Measurements from ENCODE around the gene ZFAND3. TPM values are rescaled to one million over a fixed set of nuclear protein-coding genes. Genes with fewer than 3 reads are reported as not detected.

The ZFAND3 gene
- total and polyA plus RNA-seq, 4 donors = 24.5 to 152 (median 81.6) TPM

GRCh38 chr6:37982317-37982716, 162.8 kb downstream of the ZFAND3 start:
- Histone ChIP-seq H3K27ac (ENCODE audit: low read depth, low read length) (no peak overlapping the region), H3K27me3 (ENCODE audit: control insufficient read depth, insufficient read depth, low read length) (no peaks in the 10 kb centered on the region), H3K9me3 (ENCODE audit: control insufficient read depth, insufficient read depth, low read length) (no peaks in the 10 kb centered on the region), H3K4me1 (ENCODE audit: control insufficient read depth, insufficient read depth, low read length) (peaks cover 3% of the 10 kb centered on the region), H3K36me3 (ENCODE audit: control insufficient read depth, insufficient read depth, low read length) (no peaks in the 10 kb centered on the region), H3K4me3 (ENCODE audit: low read depth, low read length) (no peak overlapping the region)
- WGBS (ENCODE audit: insufficient coverage) = no CpG with 5 or more reads among the region's 3 CpGs
- DNase-seq (ENCODE audit: low read depth in 4 of 6, low spot score in 6 of 6) = no peak

- Histone ChIP-seq H3K4me3 (ENCODE audit: low read depth, low read length) (no peak overlapping the region), H3K4me1 (ENCODE audit: control insufficient read depth, insufficient read depth, low read length) (peaks cover 3% of the 10 kb centered on the region), H3K9me3 (ENCODE audit: control insufficient read depth, insufficient read depth, low read length) (no peaks in the 10 kb centered on the region), H3K27ac (ENCODE audit: low read depth, low read length) (no peak overlapping the region), H3K27me3 (ENCODE audit: control insufficient read depth, insufficient read depth, low read length) (no peaks in the 10 kb centered on the region), H3K36me3 (ENCODE audit: control insufficient read depth, insufficient read depth, low read length) (no peaks in the 10 kb centered on the region)
- no peak for DNase-seq (ENCODE audit: low read depth in 4 of 6, low spot score in 6 of 6)
- WGBS (ENCODE audit: insufficient coverage) = no CpG with 5 or more reads among the region's 3 CpGs
Observed at GRCh38 chr6:37983720-37984501, 164.4 kb downstream of the ZFAND3 start.

DNA sequence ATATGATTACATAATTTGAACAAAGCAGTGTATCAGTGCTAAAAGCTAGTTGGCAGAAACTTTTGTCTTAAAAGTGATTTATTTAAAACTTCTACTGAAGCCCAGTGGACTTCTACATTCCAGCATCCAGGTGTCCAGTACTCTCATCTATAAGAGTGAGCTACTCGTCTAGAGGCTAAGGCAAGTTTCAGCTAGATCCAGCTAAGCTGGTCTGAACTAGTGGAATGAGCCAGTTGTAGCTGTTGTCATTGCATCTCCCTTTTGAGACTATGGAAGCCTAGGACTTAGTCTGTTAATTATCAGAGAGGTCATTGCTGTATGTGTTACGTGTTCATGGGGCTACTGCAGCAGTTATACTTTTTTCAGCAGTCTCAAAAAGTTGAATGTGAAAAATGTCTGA, 165.1 kb downstream of the ZFAND3 start:
- no peak overlapping the region for H3K4me3 ChIP-seq (ENCODE audit: low read depth, low read length)
- H3K9me3 ChIP-seq (ENCODE audit: control insufficient read depth, insufficient read depth, low read length) = no peaks in the 10 kb centered on the region
- no peaks in the 10 kb centered on the region for H3K27me3 ChIP-seq (ENCODE audit: control insufficient read depth, insufficient read depth, low read length)
- H3K4me1 ChIP-seq (ENCODE audit: control insufficient read depth, insufficient read depth, low read length) = peaks cover 3% of the 10 kb centered on the region
- WGBS (ENCODE audit: insufficient coverage) = 80% methylated on average over 1 of the region's 2 CpGs
- H3K36me3 ChIP-seq (ENCODE audit: control insufficient read depth, insufficient read depth, low read length) = no peaks in the 10 kb centered on the region
- DNase-seq (ENCODE audit: low read depth in 4 of 6, low spot score in 6 of 6) = no peak
- H3K27ac ChIP-seq (ENCODE audit: low read depth, low read length) = no peak overlapping the region

GRCh38 chr6:37985355-37985754, 165.8 kb downstream of the ZFAND3 start:
- H3K27me3 ChIP-seq (ENCODE audit: control insufficient read depth, insufficient read depth, low read length) = no peaks in the 10 kb centered on the region
- H3K27ac ChIP-seq (ENCODE audit: low read depth, low read length) = no peak overlapping the region
- no peak overlapping the region for H3K4me3 ChIP-seq (ENCODE audit: low read depth, low read length)
- WGBS (ENCODE audit: insufficient coverage) = 100% methylated on average over 2 of the region's 7 CpGs
- H3K4me1 ChIP-seq (ENCODE audit: control insufficient read depth, insufficient read depth, low read length) = no peaks in the 10 kb centered on the region
- H3K9me3 ChIP-seq (ENCODE audit: control insufficient read depth, insufficient read depth, low read length) = no peaks in the 10 kb centered on the region
- DNase-seq (ENCODE audit: low read depth in 4 of 6, low spot score in 6 of 6) = no peak
- H3K36me3 ChIP-seq (ENCODE audit: control insufficient read depth, insufficient read depth, low read length) = no peaks in the 10 kb centered on the region

GRCh38 chr6:37987018-37987417, 167.5 kb downstream of the ZFAND3 start:
- no CpG with 5 or more reads among the region's 1 CpG for WGBS (ENCODE audit: insufficient coverage)
- Histone ChIP-seq H3K9me3 (ENCODE audit: control insufficient read depth, insufficient read depth, low read length) (no peaks in the 10 kb centered on the region), H3K36me3 (ENCODE audit: control insufficient read depth, insufficient read depth, low read length) (no peaks in the 10 kb centered on the region), H3K4me3 (ENCODE audit: low read depth, low read length) (no peak overlapping the region), H3K4me1 (ENCODE audit: control insufficient read depth, insufficient read depth, low read length) (no peaks in the 10 kb centered on the region), H3K27ac (ENCODE audit: low read depth, low read length) (no peak overlapping the region), H3K27me3 (ENCODE audit: control insufficient read depth, insufficient read depth, low read length) (no peaks in the 10 kb centered on the region)
- DNase-seq (ENCODE audit: low read depth in 4 of 6, low spot score in 6 of 6) = no peak

- Histone ChIP-seq H3K9me3 (ENCODE audit: control insufficient read depth, insufficient read depth, low read length) (no peaks in the 10 kb centered on the region), H3K27me3 (ENCODE audit: control insufficient read depth, insufficient read depth, low read length) (no peaks in the 10 kb centered on the region), H3K4me1 (ENCODE audit: control insufficient read depth, insufficient read depth, low read length) (no peaks in the 10 kb centered on the region), H3K27ac (ENCODE audit: low read depth, low read length) (no peak overlapping the region), H3K36me3 (ENCODE audit: control insufficient read depth, insufficient read depth, low read length) (no peaks in the 10 kb centered on the region), H3K4me3 (ENCODE audit: low read depth, low read length) (no peak overlapping the region)
- 80% methylated on average over 1 of the region's 2 CpGs for WGBS (ENCODE audit: insufficient coverage)
- DNase-seq (ENCODE audit: low read depth in 4 of 6, low spot score in 6 of 6) = no peak
Observed at GRCh38 chr6:37987559-37987958, 168.0 kb downstream of the ZFAND3 start.

GRCh38 chr6:37988127-37988526, 168.6 kb downstream of the ZFAND3 start:
- Histone ChIP-seq H3K27ac (ENCODE audit: low read depth, low read length) (no peak overlapping the region), H3K27me3 (ENCODE audit: control insufficient read depth, insufficient read depth, low read length) (no peaks in the 10 kb centered on the region), H3K4me1 (ENCODE audit: control insufficient read depth, insufficient read depth, low read length) (no peaks in the 10 kb centered on the region), H3K36me3 (ENCODE audit: control insufficient read depth, insufficient read depth, low read length) (no peaks in the 10 kb centered on the region), H3K4me3 (ENCODE audit: low read depth, low read length) (no peak overlapping the region), H3K9me3 (ENCODE audit: control insufficient read depth, insufficient read depth, low read length) (no peaks in the 10 kb centered on the region)
- WGBS (ENCODE audit: insufficient coverage) = 80% methylated on average over 1 of the region's 2 CpGs
- no peak for DNase-seq (ENCODE audit: low read depth in 4 of 6, low spot score in 6 of 6)

- no peaks in the 10 kb centered on the region for H3K9me3 ChIP-seq (ENCODE audit: control insufficient read depth, insufficient read depth, low read length)
- DNase-seq (ENCODE audit: low read depth in 4 of 6, low spot score in 6 of 6) = no peak
- no peaks in the 10 kb centered on the region for H3K4me1 ChIP-seq (ENCODE audit: control insufficient read depth, insufficient read depth, low read length)
- H3K27ac ChIP-seq (ENCODE audit: low read depth, low read length) = no peak overlapping the region
- WGBS (ENCODE audit: insufficient coverage) = no CpG with 5 or more reads among the region's 3 CpGs
- H3K4me3 ChIP-seq (ENCODE audit: low read depth, low read length) = no peak overlapping the region
- H3K27me3 ChIP-seq (ENCODE audit: control insufficient read depth, insufficient read depth, low read length) = no peaks in the 10 kb centered on the region
- H3K36me3 ChIP-seq (ENCODE audit: control insufficient read depth, insufficient read depth, low read length) = no peaks in the 10 kb centered on the region
Observed at GRCh38 chr6:37988696-37989095, 169.2 kb downstream of the ZFAND3 start.

GRCh38 chr6:37990762-37991525, 171.4 kb downstream of the ZFAND3 start:
- Histone ChIP-seq H3K4me3 (ENCODE audit: low read depth, low read length) (no peak overlapping the region), H3K27me3 (ENCODE audit: control insufficient read depth, insufficient read depth, low read length) (no peaks in the 10 kb centered on the region), H3K4me1 (ENCODE audit: control insufficient read depth, insufficient read depth, low read length) (no peaks in the 10 kb centered on the region), H3K27ac (ENCODE audit: low read depth, low read length) (no peak overlapping the region), H3K36me3 (ENCODE audit: control insufficient read depth, insufficient read depth, low read length) (no peaks in the 10 kb centered on the region), H3K9me3 (ENCODE audit: control insufficient read depth, insufficient read depth, low read length) (no peaks in the 10 kb centered on the region)
- WGBS (ENCODE audit: insufficient coverage) = 80% methylated on average over 1 of the region's 6 CpGs
- DNase-seq (ENCODE audit: low read depth in 4 of 6, low spot score in 6 of 6) = no peak

GRCh38 chr6:37992749-37993148, 173.2 kb downstream of the ZFAND3 start:
- H3K9me3 ChIP-seq (ENCODE audit: control insufficient read depth, insufficient read depth, low read length) = no peaks in the 10 kb centered on the region
- WGBS (ENCODE audit: insufficient coverage) = no CpG with 5 or more reads among the region's 2 CpGs
- H3K36me3 ChIP-seq (ENCODE audit: control insufficient read depth, insufficient read depth, low read length) = no peaks in the 10 kb centered on the region
- no peaks in the 10 kb centered on the region for H3K27me3 ChIP-seq (ENCODE audit: control insufficient read depth, insufficient read depth, low read length)
- H3K4me1 ChIP-seq (ENCODE audit: control insufficient read depth, insufficient read depth, low read length) = no peaks in the 10 kb centered on the region
- no peak overlapping the region for H3K4me3 ChIP-seq (ENCODE audit: low read depth, low read length)
- no peak overlapping the region for H3K27ac ChIP-seq (ENCODE audit: low read depth, low read length)
- DNase-seq (ENCODE audit: low read depth in 4 of 6, low spot score in 6 of 6) = no peak

Measured in spinal cord (tissue), 10 donors.